ENCODE measurements around the gene ELOVL1. TPM values are rescaled to one million over a fixed set of nuclear protein-coding genes. Genes with fewer than 3 reads are reported as not detected.
"Not testable (repeated sequence)": the region's sequence is repeated elsewhere in the genome, so short reads cannot be mapped to it uniquely, and the experiment has no call there.

The ELOVL1 gene
- total RNA-seq, 6 experiments from 2014 or later = 19.9 to 38.3 (median 29.2) TPM

- Histone ChIP-seq H3K4me3 (no peak overlapping the region), H3K27me3 (no peaks in the 10 kb centered on the region), H3K4me1 (no peaks in the 10 kb centered on the region), H3K36me3 (peaks cover 0 to 47% (median 20%) of the 10 kb centered on the region in 4 donors), H3K9me3 (no peaks in the 10 kb centered on the region), H3K27ac (no peak overlapping the region)
- DNase-seq (no peak), ATAC-seq (no peak)
- intact Hi-C loops (cut with DNase I) = loop anchor here in 1 of 2 donors (10.0 kb wide), 1 partner anchor 181 kb away; no protein-coding TSS in a partner anchor
- TF ChIP-seq CTCF (IDR thresholded peaks at IDR 0.05) (no peak), POLR2A (IDR thresholded peaks at IDR 0.05) (no peak)
- 100% methylated on average over 1 of the region's 2 CpGs for WGBS (ENCODE audit: insufficient coverage, low coverage, low lambda C conversion rate, missing lambda C conversion rate)
Observed at GRCh38 chr1:43405876-43406234, 38.0 kb upstream of the ELOVL1 start.

- Histone ChIP-seq H3K4me1 (no peaks in the 10 kb centered on the region), H3K36me3 (peaks cover 0 to 47% (median 20%) of the 10 kb centered on the region in 4 donors), H3K27me3 (no peaks in the 10 kb centered on the region), H3K27ac (no peak overlapping the region), H3K4me3 (no peak overlapping the region), H3K9me3 (no peaks in the 10 kb centered on the region)
- intact Hi-C loops (cut with DNase I) = loop anchor here in 1 of 2 donors (10.0 kb wide), 1 partner anchor 181 kb away; no protein-coding TSS in a partner anchor
- DNase-seq (no peak), ATAC-seq (no peak)
- WGBS (ENCODE audit: insufficient coverage, low coverage, low lambda C conversion rate, missing lambda C conversion rate) = 83% methylated on average over 5 of the region's 6 CpGs
- no peak for TF ChIP-seq CTCF (IDR thresholded peaks at IDR 0.05)
Observed at GRCh38 chr1:43405219-43405875, 37.5 kb upstream of the ELOVL1 start.

- no peaks in the 10 kb centered on the region for H3K4me1 ChIP-seq
- intact Hi-C loops (cut with DNase I) = loop anchor here in 1 of 2 donors (10.0 kb wide), 1 partner anchor 180 kb away; no protein-coding TSS in a partner anchor
- H3K36me3 ChIP-seq = peaks cover 0 to 47% (median 20%) of the 10 kb centered on the region in 4 donors
- H3K4me3 ChIP-seq = no peak overlapping the region
- DNase-seq (no peak), ATAC-seq (no peak)
- WGBS (ENCODE audit: insufficient coverage, low coverage, low lambda C conversion rate, missing lambda C conversion rate) = 82% methylated on average over 1 of the region's 6 CpGs
- no peaks in the 10 kb centered on the region for H3K9me3 ChIP-seq
- no peaks in the 10 kb centered on the region for H3K27me3 ChIP-seq
- H3K27ac ChIP-seq = no peak overlapping the region
- TF ChIP-seq POLR2A (IDR thresholded peaks at IDR 0.05) (no peak), CTCF (IDR thresholded peaks at IDR 0.05) (no peak)
Observed at GRCh38 chr1:43404353-43404752, 36.5 kb upstream of the ELOVL1 start.

GRCh38 chr1:43402089-43402865, 34.5 kb upstream of the ELOVL1 start:
- DNase-seq (no peak), ATAC-seq (no peak)
- Histone ChIP-seq H3K4me3 (no peak overlapping the region), H3K4me1 (no peaks in the 10 kb centered on the region), H3K36me3 (peaks cover 0 to 35% (median 18%) of the 10 kb centered on the region in 4 donors), H3K27me3 (no peaks in the 10 kb centered on the region), H3K9me3 (no peaks in the 10 kb centered on the region), H3K27ac (no peak overlapping the region)
- intact Hi-C loops (cut with DNase I) = loop anchor here in 1 of 2 donors (10.0 kb wide), 1 partner anchor 177 kb away; no protein-coding TSS in a partner anchor
- TF ChIP-seq CTCF (IDR thresholded peaks at IDR 0.05) (no peak), POLR2A (IDR thresholded peaks at IDR 0.05) (no peak)
- whole genome bisulfite sequencing (ENCODE audit: insufficient coverage, low coverage, low lambda C conversion rate, missing lambda C conversion rate) = 88% methylated on average over 5 of the region's 6 CpGs

- not testable (repeated sequence) for ATAC-seq, H3K27me3 ChIP-seq, H3K27ac ChIP-seq, DNase-seq, H3K9me3 ChIP-seq, H3K4me1 ChIP-seq, H3K4me3 ChIP-seq
- intact Hi-C loops (cut with DNase I) = loop anchor here in 1 of 2 donors (10.0 kb wide), 1 partner anchor 176 kb away; no protein-coding TSS in a partner anchor
- WGBS (ENCODE audit: insufficient coverage, low coverage, low lambda C conversion rate, missing lambda C conversion rate) = 100% methylated on average over 7 of the region's 9 CpGs
- peaks cover 0 to 19% (median 13%) of the 10 kb centered on the region in 4 donors for H3K36me3 ChIP-seq
Observed at GRCh38 chr1:43400441-43400840, 32.6 kb upstream of the ELOVL1 start.
